Glutamatergic neuron (in vitro differentiated cells): Measurements from ENCODE around the gene IGLL5. TPM values are rescaled to one million over a fixed set of nuclear protein-coding genes. Genes with fewer than 3 reads are reported as not detected.
"Not testable (repeated sequence)": the region's sequence is repeated elsewhere in the genome, so short reads cannot be mapped to it uniquely, and the experiment has no call there.

Experiments used
- DNase-seq: peaks from one replicate; pipeline ENCODE4 v3.0.0; 2022
- H3K27ac Mint-ChIP-seq: one replicate; pipeline ENCODE4 v1.8.0; 2020; ENCODE audit warnings: mild to moderate bottlenecking, mixed read lengths, inconsistent platforms; ENCODE audit not compliant: unreplicated experiment
- H3K27me3 Mint-ChIP-seq: one replicate; pipeline ENCODE4 v1.8.0; 2020; ENCODE audit warnings: mild to moderate bottlenecking, moderate library complexity, mixed read lengths, inconsistent platforms; ENCODE audit not compliant: unreplicated experiment
- H3K36me3 Mint-ChIP-seq: one replicate; pipeline ENCODE4 v1.8.0; 2020; ENCODE audit warnings: mild to moderate bottlenecking, mixed read lengths, inconsistent platforms; ENCODE audit not compliant: unreplicated experiment
- H3K4me1 Mint-ChIP-seq: one replicate; pipeline ENCODE4 v1.8.0; 2020; ENCODE audit warnings: mild to moderate bottlenecking, low read depth, mixed read lengths, inconsistent platforms; ENCODE audit not compliant: unreplicated experiment
- H3K4me3 Mint-ChIP-seq: one replicate; pipeline ENCODE4 v1.8.0; 2020; ENCODE audit warnings: mild to moderate bottlenecking, mixed read lengths, inconsistent platforms; ENCODE audit not compliant: unreplicated experiment
- H3K9me3 Mint-ChIP-seq: one replicate; pipeline ENCODE4 v1.8.0; 2020; ENCODE audit warnings: mild to moderate bottlenecking, moderate library complexity, mixed read lengths, inconsistent platforms; ENCODE audit not compliant: unreplicated experiment
- total RNA-seq: library from RNA; stranded (reverse); fragmentation: NEBNext Ultra II Directional; extraction: Animal tissue kit (Norgen Biotek cat#: 25700); gene quantifications from one replicate; pipeline ENCODE4 v1.2.1, GENCODE V29; 2021; ENCODE audit not compliant: unreplicated experiment
- TF ChIP-seq, protein P1 (sequence below): fragments of 200-600 bp; sonication (generic); IDR thresholded peaks from one replicate; pipeline ENCODE4 v1.5.0; 2021; ENCODE audit not compliant: partially characterized antibody, unreplicated experiment

The IGLL5 gene
- total RNA-seq, 1 donor from 2014 or later, result not detected

DNA sequence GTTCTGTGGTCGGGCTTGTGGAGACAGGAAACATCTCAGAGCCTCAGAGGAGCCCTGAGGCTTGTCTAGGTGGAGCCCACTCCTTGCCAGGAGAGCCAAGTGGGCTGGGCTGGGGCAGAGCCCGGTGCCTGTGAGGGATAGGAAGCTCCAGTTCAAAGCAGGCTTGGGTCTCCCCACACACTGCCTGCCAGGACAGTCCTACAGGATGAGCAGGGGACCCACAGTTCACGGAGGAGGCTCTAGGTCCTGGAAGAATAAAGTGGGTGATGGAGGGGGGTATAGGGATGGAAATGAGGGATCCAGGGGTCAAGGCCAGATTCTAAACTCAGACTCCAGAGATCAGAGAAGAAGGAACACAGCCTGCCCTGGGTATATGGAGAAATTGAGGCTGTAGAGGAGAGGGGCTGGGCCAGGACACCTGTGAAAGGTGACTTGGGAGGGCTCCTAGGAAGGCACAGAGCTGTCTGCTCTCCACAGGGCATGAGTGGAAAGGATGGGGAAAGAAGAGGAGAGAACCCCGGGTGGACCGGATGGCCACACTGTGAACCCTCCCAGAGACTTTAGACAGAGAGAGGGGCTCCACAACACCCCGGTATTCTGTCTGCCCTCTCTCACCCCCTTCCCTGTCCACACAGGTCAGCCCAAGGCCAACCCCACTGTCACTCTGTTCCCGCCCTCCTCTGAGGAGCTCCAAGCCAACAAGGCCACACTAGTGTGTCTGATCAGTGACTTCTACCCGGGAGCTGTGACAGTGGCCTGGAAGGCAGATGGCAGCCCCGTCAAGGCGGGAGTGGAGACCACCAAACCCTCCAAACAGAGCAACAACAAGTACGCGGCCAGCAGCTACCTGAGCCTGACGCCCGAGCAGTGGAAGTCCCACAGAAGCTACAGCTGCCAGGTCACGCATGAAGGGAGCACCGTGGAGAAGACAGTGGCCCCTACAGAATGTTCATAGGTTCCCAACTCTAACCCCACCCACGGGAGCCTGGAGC lies 7.4 kb downstream of the IGLL5 start:
- Mint-ChIP-seq H3K27ac (no peak overlapping the region), H3K4me1 (peaks cover 7% of the 10 kb centered on the region), H3K9me3 (peaks cover 4% of the 10 kb centered on the region), H3K27me3 (peaks cover 16% of the 10 kb centered on the region), H3K4me3 (no peak overlapping the region), H3K36me3 (no peaks in the 10 kb centered on the region)
- no peak for DNase-seq
- TF ChIP-seq, protein P1, sequence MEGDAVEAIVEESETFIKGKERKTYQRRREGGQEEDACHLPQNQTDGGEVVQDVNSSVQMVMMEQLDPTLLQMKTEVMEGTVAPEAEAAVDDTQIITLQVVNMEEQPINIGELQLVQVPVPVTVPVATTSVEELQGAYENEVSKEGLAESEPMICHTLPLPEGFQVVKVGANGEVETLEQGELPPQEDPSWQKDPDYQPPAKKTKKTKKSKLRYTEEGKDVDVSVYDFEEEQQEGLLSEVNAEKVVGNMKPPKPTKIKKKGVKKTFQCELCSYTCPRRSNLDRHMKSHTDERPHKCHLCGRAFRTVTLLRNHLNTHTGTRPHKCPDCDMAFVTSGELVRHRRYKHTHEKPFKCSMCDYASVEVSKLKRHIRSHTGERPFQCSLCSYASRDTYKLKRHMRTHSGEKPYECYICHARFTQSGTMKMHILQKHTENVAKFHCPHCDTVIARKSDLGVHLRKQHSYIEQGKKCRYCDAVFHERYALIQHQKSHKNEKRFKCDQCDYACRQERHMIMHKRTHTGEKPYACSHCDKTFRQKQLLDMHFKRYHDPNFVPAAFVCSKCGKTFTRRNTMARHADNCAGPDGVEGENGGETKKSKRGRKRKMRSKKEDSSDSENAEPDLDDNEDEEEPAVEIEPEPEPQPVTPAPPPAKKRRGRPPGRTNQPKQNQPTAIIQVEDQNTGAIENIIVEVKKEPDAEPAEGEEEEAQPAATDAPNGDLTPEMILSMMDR, result no peak

GRCh38 chr22:22895776-22896445 lies 8.3 kb downstream of the IGLL5 start:
- DNase-seq, result no peak
- TF ChIP-seq, protein P1, result no peak
- Mint-ChIP-seq H3K4me3 (no peak overlapping the region), H3K9me3 (peaks cover 4% of the 10 kb centered on the region), H3K36me3 (no peaks in the 10 kb centered on the region), H3K27me3 (peaks cover 16% of the 10 kb centered on the region), H3K27ac (no peak overlapping the region), H3K4me1 (peaks cover 7% of the 10 kb centered on the region)

DNA sequence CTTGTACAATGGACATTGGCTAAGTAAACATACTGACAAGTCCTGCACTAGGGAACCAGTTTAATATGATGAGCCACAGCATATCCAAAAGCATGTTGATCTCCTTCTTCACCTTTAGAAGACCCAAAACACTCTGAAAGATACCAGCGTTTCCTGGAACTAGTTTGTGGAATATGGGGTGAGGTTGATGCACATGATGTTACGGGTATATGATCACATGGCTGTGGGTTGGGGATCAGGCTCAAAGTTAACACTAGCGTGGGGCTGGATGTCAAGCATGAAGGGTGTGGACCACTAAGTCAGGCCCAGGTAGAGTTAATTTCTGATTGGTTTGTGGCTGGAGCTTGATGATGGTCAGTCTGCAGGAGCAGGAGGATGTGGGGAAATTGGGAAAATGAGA lies 9.0 kb downstream of the IGLL5 start:
- Mint-ChIP-seq H3K27ac (no peak overlapping the region), H3K4me3 (no peak overlapping the region), H3K4me1 (peaks cover 7% of the 10 kb centered on the region), H3K9me3 (peaks cover 4% of the 10 kb centered on the region), H3K36me3 (no peaks in the 10 kb centered on the region), H3K27me3 (peaks cover 16% of the 10 kb centered on the region)
- no peak for DNase-seq
- TF ChIP-seq, protein P1, result no peak

DNA sequence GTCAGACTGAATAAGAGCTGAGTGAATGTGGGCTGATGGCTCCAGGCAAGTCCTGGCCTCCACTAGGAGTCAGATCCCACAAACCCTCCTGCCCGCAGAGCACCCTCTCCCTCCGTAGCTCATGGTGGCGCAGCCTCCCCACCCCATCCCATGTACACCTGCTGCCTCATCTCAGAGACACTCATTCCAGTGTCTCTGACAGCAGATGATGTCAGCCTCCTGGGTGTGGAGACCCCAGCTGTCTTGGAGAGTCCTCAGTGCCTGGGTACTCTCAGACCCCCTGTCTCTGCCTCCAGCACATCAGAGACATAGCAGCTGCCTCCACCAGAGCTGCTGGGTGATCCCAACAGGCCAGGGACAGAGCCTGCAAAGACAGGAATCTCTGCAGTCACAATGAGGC lies 9.5 kb downstream of the IGLL5 start:
- H3K4me3 Mint-ChIP-seq, result no peak overlapping the region
- no peak for DNase-seq
- no peak overlapping the region for H3K27ac Mint-ChIP-seq
- H3K4me1 Mint-ChIP-seq, result peaks cover 7% of the 10 kb centered on the region
- H3K9me3 Mint-ChIP-seq, result peaks cover 4% of the 10 kb centered on the region
- H3K27me3 Mint-ChIP-seq, result peaks cover 19% of the 10 kb centered on the region
- H3K36me3 Mint-ChIP-seq, result no peaks in the 10 kb centered on the region
- TF ChIP-seq, protein P1, result no peak

- peaks cover 19% of the 10 kb centered on the region for H3K27me3 Mint-ChIP-seq
- DNase-seq, result no peak
- TF ChIP-seq, protein P1, result no peak
- H3K9me3 Mint-ChIP-seq, result peaks cover 4% of the 10 kb centered on the region
- H3K4me3 Mint-ChIP-seq, result no peak overlapping the region
- no peak overlapping the region for H3K27ac Mint-ChIP-seq
- H3K4me1 Mint-ChIP-seq, result peaks cover 7% of the 10 kb centered on the region
- H3K36me3 Mint-ChIP-seq, result no peaks in the 10 kb centered on the region
Observed at GRCh38 chr22:22897947-22898346, 10.3 kb downstream of the IGLL5 start.

GRCh38 chr22:22898411-22898950 lies 10.9 kb downstream of the IGLL5 start:
- DNase-seq, H3K9me3 Mint-ChIP-seq, H3K4me3 Mint-ChIP-seq, H3K27ac Mint-ChIP-seq, H3K36me3 Mint-ChIP-seq, H3K4me1 Mint-ChIP-seq: not testable (repeated sequence)
- peaks cover 21% of the 10 kb centered on the region for H3K27me3 Mint-ChIP-seq

DNA sequence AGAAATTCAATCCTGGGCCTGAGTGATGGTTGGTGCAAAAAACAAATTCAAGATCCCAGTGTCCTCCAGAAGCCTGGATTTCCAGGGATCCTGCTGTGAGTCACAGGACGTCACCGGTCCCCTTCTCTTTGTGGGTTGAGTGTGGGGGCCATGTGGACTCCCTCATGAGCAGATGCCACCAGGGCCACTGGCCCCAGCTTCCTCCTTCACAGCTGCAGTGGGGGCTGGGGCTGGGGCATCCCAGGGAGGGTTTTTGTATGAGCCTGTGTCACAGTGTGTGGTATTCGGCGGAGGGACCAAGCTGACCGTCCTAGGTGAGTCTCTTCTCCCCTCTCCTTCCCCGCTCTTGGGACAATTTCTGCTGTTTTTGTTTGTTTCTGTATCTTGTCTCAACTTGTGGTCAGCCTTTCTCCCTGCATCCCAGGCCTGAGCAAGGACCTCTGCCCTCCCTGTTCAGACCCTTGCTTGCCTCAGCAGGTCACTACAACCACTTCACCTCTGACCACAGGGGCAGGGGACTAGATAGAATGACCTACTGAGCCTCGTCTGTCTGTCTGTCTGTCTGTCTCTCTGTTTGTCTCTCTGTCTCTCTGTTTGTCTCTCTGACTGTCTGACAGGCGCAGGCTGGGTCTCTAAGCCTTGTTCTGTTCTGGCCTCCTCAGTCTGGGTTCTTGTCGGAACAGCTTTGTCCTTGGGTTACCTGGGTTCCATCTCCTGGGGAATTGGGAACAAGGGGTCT lies 11.9 kb downstream of the IGLL5 start:
- H3K27ac Mint-ChIP-seq, H3K9me3 Mint-ChIP-seq, H3K4me1 Mint-ChIP-seq, DNase-seq, H3K36me3 Mint-ChIP-seq, H3K4me3 Mint-ChIP-seq: not testable (repeated sequence)
- peaks cover 16% of the 10 kb centered on the region for H3K27me3 Mint-ChIP-seq
